ENCODE data around the gene CDKN2AIPNL.
"Not testable (repeated sequence)": the region's sequence is repeated elsewhere in the genome, so short reads cannot be mapped to it uniquely, and the experiment has no call there.

The CDKN2AIPNL gene

DNA sequence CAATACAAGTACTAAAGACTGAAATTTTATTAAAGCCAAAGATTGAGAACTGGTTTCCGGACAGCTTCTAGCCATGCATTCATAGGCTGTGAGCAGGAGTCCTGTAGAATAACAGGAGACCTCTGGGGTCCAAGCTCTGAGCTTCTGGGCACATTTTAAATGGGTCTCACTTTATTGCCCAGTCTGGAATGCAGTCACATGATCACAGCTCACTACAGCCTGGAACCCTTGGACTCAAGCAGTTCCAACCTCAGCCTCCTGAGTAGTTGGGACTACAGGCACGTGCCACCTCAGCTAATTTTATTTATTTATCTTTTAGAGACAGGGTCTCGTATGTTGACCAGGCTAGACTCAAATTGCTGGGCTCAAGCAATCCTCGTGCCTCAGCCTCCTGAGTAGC, 15.4 kb downstream of the CDKN2AIPNL start:
- DNase-seq, result no peak

DNA sequence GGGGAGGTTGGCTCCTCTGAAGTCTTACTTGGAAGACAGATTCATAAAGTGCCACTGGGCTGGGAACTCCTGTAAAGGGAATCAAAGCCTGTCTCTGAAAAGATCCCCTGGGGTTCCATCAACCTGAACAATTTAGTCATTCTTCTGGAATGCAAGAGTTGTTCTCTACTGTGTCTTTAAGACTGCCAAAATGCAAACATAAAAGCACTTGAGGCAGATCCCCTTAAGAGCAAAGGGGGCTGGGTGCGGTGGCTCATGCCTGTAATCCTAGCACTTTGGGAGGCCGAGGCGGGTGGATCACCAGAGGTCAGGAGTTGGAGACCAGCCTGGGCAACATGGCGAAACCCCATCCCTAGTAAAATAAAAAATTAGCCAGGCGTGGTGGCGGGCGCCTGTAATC, 16.7 kb downstream of the CDKN2AIPNL start:
- no peak for DNase-seq

DNA sequence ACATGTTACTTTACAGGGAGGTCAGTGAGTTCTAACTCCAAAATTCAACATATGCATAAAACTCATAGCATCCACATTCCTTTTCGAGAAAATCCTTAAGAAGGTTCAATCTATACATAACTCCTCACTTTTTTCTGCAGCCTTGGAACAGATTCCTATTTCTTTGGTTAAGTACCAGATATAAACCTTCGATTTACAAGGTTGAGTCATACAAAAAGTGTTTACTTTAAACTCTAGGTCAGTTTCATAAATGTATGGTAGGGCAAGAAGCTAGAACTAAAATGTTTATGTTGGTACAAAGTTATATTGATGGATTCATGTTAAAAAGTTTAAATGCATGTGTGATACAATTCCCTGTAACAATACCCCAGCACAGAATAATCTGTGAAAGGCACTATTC, 19.4 kb downstream of the CDKN2AIPNL start:
- no peak for DNase-seq

DNA sequence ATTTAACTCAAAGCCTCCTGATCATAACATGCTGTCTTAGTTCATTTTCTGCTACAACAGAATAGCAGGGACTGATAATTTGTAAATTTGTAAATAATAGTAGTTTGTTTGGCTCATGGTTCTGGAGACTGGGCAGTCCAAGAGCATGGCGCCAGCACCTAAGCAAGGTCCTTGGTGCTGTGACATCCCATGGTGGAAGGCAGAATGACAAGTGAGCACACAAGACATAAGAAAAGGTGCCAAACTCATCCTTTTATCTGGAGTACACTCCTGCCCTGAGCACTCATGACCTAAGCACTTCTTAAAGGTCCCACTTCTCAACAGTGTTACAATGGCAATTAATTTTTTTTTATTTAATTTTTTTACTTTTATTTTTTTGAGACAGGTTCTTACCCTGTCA, 24.2 kb downstream of the CDKN2AIPNL start:
- no peak for DNase-seq

DNA sequence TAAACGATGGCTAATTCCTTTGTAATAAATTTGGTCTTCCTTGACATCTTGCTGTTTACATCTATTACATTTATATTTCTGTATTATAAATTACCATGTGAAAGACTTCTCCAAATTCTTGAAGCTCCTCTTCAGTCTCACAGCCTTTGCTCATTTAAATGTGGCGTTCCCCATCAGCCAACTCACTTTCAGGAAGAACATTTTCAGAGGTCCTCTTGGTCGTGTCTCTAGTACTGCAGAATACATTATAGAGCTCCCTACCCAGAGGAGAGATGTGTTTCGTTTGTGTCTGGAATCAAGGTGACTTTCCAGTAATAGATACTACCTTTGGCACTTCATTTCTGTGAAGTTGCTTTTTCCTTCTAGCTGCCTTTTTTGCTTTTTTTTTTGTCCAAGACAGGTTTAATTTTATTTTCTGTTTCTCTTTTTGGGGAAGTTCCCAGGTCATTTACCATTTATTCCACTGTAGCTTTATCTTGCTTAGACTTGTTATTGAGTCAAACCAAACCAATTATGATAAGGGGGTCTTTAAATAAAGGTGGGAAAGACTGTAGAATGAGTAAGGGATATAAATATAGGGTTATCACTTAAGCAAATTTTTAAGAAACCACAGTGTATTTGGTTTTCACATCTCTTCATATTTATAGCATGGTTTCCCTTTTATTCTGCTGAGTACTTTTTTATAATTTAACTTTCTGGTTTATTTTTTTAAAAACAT, 27.5 kb downstream of the CDKN2AIPNL start:
- no peak for DNase-seq

DNA sequence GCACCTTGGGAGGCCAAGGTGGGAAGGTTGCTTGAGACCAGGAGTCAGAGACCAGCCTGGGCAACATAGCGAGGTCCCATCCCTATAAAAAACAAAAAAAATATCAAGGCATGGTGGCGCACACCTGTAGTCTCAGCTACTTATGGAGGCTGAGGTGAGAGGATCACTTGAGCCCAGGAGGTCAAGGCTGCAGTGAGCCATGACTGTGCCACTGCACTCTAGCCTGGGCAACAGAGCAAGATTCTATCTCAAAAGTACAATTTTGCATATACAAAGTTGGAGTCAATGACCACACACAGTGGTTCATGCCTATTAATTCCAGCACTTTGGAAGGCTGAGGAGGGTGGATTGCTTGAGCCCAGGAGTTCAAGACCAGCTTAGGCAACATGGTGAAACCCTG, 29.5 kb downstream of the CDKN2AIPNL start:
- DNase-seq, result not testable (repeated sequence)

DNA sequence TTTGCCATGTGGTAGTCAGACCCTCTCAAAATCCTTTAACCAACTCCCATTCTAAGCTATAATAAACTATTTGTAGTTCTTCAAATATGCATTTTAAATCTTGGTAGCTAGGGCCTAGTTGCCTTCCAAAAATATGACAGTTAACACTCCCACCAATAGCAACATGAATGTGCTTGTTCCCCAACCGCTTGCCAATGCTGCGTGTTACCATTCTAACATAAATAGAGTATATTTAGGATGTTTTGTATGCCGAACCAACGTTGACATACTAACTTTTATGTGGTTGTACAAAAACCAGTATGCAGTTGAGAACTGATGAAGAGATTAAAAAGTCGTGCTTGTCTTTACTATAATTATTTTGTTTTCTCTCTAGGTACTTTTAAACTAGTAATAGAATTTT, 31.3 kb downstream of the CDKN2AIPNL start:
- no peak for DNase-seq

DNA sequence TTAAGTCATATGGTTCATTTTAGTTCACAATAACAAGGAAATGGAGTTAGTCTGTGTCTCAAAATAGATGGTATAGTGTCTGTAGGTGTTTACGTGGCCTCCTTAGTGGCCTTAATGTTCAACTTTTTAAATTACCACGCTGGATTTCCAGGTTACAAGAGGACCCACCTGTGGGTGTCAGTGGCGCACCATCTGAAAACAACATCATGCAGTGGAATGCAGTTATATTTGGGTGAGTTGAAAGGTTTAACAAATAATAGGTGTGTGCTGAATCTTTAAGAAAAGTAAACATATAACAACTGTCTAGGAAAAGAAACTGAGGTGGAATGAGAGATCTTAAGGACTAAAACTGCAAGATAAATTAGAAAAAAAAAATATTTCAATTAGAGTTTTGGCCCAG, 37.4 kb downstream of the CDKN2AIPNL start:
- no peak for DNase-seq

DNA sequence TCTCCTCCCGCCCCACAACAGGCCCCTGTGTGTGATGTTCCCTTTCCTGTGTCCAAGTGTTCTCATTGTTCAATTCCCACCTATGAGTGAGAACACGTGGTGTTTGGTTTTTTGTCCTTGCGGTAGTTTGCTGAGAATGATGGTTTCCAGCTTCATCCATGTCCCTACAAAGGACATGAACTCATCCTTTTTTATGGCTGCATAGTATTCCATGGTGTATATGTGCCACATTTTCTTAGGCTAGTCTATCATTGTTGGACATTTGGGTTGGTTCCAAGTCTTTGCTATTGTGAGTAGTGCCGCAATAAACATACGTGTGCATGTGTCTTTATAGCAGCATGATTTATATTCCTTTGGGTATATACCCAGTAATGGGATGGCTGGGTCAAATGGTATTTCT, 38.0 kb downstream of the CDKN2AIPNL start:
- not testable (repeated sequence) for DNase-seq

DNA sequence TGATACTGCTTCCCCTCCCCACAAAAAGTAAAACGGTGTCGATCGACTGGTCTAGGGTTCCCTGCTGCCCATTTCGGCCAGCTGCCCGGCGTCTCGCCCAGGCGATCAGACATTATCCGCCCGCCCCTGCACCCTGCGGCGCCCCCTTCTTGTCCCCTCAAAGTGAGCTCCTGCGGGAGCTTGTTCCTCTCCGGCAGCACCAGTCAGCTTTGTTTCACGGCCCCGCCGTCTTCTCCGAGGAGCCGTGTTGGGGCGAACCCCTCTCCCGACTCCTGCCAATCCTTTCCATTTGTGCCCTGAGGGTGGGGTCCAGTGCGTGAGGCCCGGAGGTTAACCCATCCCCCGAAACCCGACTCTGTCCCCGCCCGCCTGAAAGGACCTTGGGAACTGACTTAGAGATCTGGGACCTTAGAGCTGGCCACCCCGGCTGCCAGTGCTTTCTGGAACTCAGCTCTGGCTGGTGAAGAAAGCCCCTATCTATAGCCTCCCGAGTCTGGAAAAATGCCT, 39.8 kb downstream of the CDKN2AIPNL start:
- DNase-seq, result no peak

DNA sequence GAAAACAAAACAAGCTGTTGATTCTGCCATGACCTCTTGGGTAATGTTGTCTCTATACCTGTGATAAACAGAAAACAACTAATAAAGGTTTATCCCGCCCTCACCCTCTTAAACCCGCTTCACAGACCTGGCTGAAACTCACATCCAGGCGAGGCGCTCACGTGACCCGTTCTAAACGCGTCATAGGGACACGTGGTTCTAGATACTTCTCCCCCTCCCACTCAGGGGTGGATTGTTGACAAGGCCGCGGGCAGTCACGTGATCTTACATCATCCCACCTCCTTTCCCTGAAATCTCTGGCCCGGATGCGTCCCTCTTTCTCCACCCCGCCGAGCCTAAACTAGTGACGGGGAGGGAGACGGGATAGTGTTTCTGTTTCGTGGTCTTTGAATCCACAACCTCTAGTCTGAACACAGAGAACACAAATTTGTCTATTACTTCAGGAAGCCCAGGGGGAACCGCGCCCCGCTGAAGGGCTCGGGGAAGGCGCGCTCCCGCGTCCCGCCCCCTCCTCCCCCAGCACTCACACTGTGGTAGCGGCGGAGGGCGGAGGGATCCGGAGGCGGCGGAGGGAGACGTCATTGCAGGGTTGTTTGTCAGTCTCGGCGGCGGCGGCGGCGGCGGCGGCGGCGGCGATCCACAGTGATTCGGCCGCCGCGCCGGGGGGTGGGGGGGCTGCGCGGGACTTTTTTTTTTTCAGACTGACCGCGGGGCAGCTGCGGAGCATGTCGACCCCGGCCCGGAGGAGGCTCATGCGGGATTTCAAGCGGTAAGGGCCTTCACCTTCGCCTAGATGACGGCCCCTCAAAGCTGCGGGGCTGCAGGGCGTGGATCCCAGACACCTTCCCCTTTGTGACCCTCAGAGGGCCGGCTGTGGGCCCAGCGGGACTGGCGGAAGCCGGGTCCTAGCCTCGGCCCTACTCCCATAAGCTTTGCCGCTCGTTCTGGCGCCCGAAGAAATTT, 40.5 kb downstream of the CDKN2AIPNL start, which contains the start of gene UBE2B:
Gene UBE2B, plus strand, starts transcription at position 699 of the 963 bp plus-strand sequence. Its CDS starts 27 bp downstream, at position 726.
- peak; percentile 97 for DNase-seq

DNA sequence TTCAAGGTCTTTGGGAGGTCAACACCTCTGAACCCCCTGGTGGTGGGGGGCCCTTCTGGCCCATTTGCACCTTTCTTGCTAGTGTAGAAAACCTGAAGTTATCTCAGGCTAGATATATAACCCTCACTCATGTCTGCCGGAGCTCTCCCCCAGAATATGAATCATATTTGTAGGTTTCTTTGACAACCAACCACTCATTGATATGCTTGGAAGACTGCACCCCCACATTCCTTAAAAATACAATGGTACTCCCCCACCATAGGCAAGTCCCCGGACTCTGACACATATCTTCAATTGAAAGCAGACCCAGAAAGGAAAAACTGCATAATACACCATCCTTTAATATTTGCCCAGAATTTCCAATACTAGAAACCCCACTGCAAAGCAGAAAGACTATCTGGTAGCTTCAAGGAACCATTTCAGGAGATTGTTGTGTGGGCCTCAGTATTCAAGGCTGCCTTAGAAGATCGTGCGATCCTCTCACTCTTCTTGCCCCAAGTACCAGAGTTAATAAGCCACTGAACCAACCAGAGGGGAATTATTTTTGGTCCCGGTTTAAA, 41.3 kb downstream of the CDKN2AIPNL start:
- no peak for DNase-seq

DNA sequence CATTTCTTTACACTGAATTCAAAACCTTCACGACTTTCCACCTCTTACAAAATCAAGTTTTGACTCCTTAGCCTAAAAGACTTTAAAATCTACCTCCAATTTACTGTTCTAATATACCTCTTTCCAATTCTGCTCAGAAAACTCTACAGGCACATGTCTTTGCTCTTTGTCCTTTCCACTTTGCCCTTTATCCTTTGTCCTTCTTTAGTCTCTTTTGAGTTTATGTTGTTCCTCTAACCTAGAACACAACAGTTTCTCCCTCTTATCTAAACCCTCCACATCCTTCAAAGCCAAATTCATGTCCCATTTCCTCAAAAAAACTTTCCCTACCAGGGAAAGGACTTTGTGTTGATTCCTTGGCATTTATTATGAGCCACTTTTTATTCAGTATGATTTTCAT, 46.1 kb downstream of the CDKN2AIPNL start:
- DNase-seq, result no peak

DNA sequence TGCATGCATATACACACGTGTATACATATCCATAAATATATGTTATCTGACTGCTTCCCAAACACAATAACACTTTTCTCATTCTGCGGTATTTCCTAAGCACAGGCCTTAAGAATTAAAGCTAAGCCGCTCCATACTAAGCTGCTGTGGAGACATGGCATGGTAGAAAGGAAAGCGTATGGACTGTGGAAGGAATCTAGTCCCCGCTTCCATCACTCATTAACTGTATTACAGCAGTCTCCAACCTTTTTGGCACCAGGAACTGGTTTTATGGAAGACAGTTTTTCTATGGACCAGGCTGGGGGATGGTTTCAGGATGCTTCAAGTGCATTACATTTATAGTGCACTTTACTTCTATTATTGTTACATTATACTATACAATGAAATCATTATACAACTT, 56.0 kb downstream of the CDKN2AIPNL start:
- no peak for DNase-seq

Data from SIG-M5 (cell line).